ENCODE measurements around the gene CCL5. TPM values are rescaled to one million over a fixed set of nuclear protein-coding genes. Genes with fewer than 3 reads are reported as not detected.

Gene CCL5
- polyA plus RNA-seq, 1 donor (not counting 4 experiments of a cell fraction or from before 2014, with no cell fraction given) = 0.46 TPM

- dilution Hi-C loops (cut with MboI; ENCODE audit: extremely low pct_ligation_motif_present, low sequenced_read_pairs) = no loop called here
- no peak for FAIRE-seq
- H3K4me3 ChIP-seq (ENCODE audit: control insufficient read depth in 2 of 3, extremely low read depth in 1 of 3, insufficient read depth in 2 of 3, low read depth in 1 of 3, low read length in 3 of 3) = no peak overlapping the region
- H3K9ac ChIP-seq (ENCODE audit: control insufficient read depth, extremely low read depth, insufficient read depth, low read length) = no peak overlapping the region
- TF ChIP-seq CTCF (optimal IDR thresholded peaks at IDR 0.05 in 1 of 3, IDR thresholded peaks at IDR 0.05 in 1 of 3, conservative IDR thresholded peaks at IDR 0.05 in 1 of 3; ENCODE audit: extremely low read depth in 1 of 3, insufficient read depth in 2 of 3, low read length in 3 of 3) (no peak), EZH2 (IDR thresholded peaks at IDR 0.05; ENCODE audit: low read length) (no peak)
- H3K36me3 ChIP-seq (ENCODE audit: control insufficient read depth in 2 of 2, extremely low read depth in 1 of 2, insufficient read depth in 2 of 2, low read length in 2 of 2) = no peaks in the 10 kb centered on the region
- no peaks in the 10 kb centered on the region for H3K9me3 ChIP-seq (ENCODE audit: control insufficient read depth, low read depth, low read length)
- H3K9me1 ChIP-seq (ENCODE audit: control insufficient read depth, extremely low read depth, insufficient read depth, low read length) = no peaks in the 10 kb centered on the region
- H2AFZ ChIP-seq (ENCODE audit: control insufficient read depth, low read length) = no peak overlapping the region
- H3K27me3 ChIP-seq (ENCODE audit: control insufficient read depth, extremely low read depth, insufficient read depth, low read length) = no peaks in the 10 kb centered on the region
- H4K20me1 ChIP-seq (ENCODE audit: control insufficient read depth, extremely low read depth, insufficient read depth, low read length) = no peaks in the 10 kb centered on the region
- peaks cover 30% of the 10 kb centered on the region for H3K4me1 ChIP-seq (ENCODE audit: control insufficient read depth, extremely low read depth, insufficient read depth, low read length)
- H3K79me2 ChIP-seq (ENCODE audit: control insufficient read depth, insufficient read depth, low read length) = no peaks in the 10 kb centered on the region
- no peak overlapping the region for H3K4me2 ChIP-seq (ENCODE audit: control insufficient read depth, extremely low read depth, insufficient read depth, low read depth, low read length)
- DNase-seq (ENCODE audit: low read depth, low spot score) = no peak
- no peak overlapping the region for H3K27ac ChIP-seq (ENCODE audit: control insufficient read depth, insufficient read depth, low read length)
These were observed 15.8 kb upstream of the CCL5 start for GRCh38 chr17:35895636-35896587.

- Histone ChIP-seq H3K79me2 (ENCODE audit: control insufficient read depth, insufficient read depth, low read length) (no peaks in the 10 kb centered on the region), H3K4me1 (ENCODE audit: control insufficient read depth, extremely low read depth, insufficient read depth, low read length) (peaks cover 20% of the 10 kb centered on the region), H3K4me3 (ENCODE audit: control insufficient read depth in 2 of 3, extremely low read depth in 1 of 3, insufficient read depth in 2 of 3, low read depth in 1 of 3, low read length in 3 of 3) (no peak overlapping the region), H3K27me3 (ENCODE audit: control insufficient read depth, extremely low read depth, insufficient read depth, low read length) (no peaks in the 10 kb centered on the region), H2AFZ (ENCODE audit: control insufficient read depth, low read length) (no peak overlapping the region), H3K9ac (ENCODE audit: control insufficient read depth, extremely low read depth, insufficient read depth, low read length) (no peak overlapping the region), H3K9me3 (ENCODE audit: control insufficient read depth, low read depth, low read length) (no peaks in the 10 kb centered on the region), H4K20me1 (ENCODE audit: control insufficient read depth, extremely low read depth, insufficient read depth, low read length) (no peaks in the 10 kb centered on the region), H3K36me3 (ENCODE audit: control insufficient read depth in 2 of 2, extremely low read depth in 1 of 2, insufficient read depth in 2 of 2, low read length in 2 of 2) (no peaks in the 10 kb centered on the region), H3K4me2 (ENCODE audit: control insufficient read depth, extremely low read depth, insufficient read depth, low read depth, low read length) (no peak overlapping the region), H3K9me1 (ENCODE audit: control insufficient read depth, extremely low read depth, insufficient read depth, low read length) (no peaks in the 10 kb centered on the region), H3K27ac (ENCODE audit: control insufficient read depth, insufficient read depth, low read length) (no peak overlapping the region)
- DNase-seq (ENCODE audit: low read depth, low spot score) (no peak), FAIRE-seq (no peak)
- TF ChIP-seq CTCF (optimal IDR thresholded peaks at IDR 0.05 in 1 of 3, IDR thresholded peaks at IDR 0.05 in 1 of 3, conservative IDR thresholded peaks at IDR 0.05 in 1 of 3; ENCODE audit: extremely low read depth in 1 of 3, insufficient read depth in 2 of 3, low read length in 3 of 3) = no peak
- TF ChIP-seq EZH2 (IDR thresholded peaks at IDR 0.05; ENCODE audit: low read length) = no peak
- dilution Hi-C loops (cut with MboI; ENCODE audit: extremely low pct_ligation_motif_present, low sequenced_read_pairs) = no loop called here
These were observed 14.0 kb upstream of the CCL5 start for GRCh38 chr17:35894206-35894605.
